Right lobe of liver (tissue), 4 donors: ENCODE data around the gene YIPF4.

Experiments used
- CTCF ChIP-seq, 4 donors: fragments of 200-600 bp in 3 of 4; fragments of 450-650 bp in 1 of 4; IDR thresholded peaks; one replicate each; pipeline versions ENCODE4 v1.5.1 to v1.8.0; 2016 to 2022; ENCODE audit warnings: antibody characterized with exemption in 4 of 4, mild to moderate bottlenecking in 2 of 4
- POLR2A ChIP-seq: fragments of 450-650 bp; IDR thresholded peaks from one replicate; pipeline ENCODE4 v1.6.1; 2017; ENCODE audit warnings: antibody characterized with exemption, mild to moderate bottlenecking
- donor health status: DM: no; HTN: no; CAD: no.
- donor health status: DM: no; HTN: no; CAD: no.
- donor health status: DM: no; HTN: yes; CAD: no.

- TF ChIP-seq POLR2A (peak; percentile 44), CTCF (IDR thresholded peaks at IDR 0.05) (no peak)
These were observed at the start of gene YIPF4 for GRCh38 chr2:32277674-32278477.
